HG03139 (cell line): Measurements from ENCODE around the gene LAMA1.
"Not testable (repeated sequence)": the region's sequence is repeated elsewhere in the genome, so short reads cannot be mapped to it uniquely, and the experiment has no call there.

Experiments used
- ATAC-seq: cut with Tn5 transposase; IDR thresholded peaks from one replicate; pipeline ENCODE4 v1.9.1; 2021; ENCODE audit not compliant: unreplicated experiment

The LAMA1 gene

GRCh38 chr18:6949800-6950586 lies 167.6 kb downstream of the LAMA1 start:
- no peak for ATAC-seq

- no peak for ATAC-seq
These were observed 169.1 kb downstream of the LAMA1 start for GRCh38 chr18:6948281-6949055.

- no peak for ATAC-seq
These were observed 170.1 kb downstream of the LAMA1 start for GRCh38 chr18:6947338-6948030.

GRCh38 chr18:6943143-6943542 lies 174.5 kb downstream of the LAMA1 start:
- ATAC-seq, result no peak

- ATAC-seq, result no peak
These were observed 174.9 kb downstream of the LAMA1 start for GRCh38 chr18:6942742-6943141.

GRCh38 chr18:6941996-6942395 lies 175.6 kb downstream of the LAMA1 start:
- ATAC-seq, result no peak

GRCh38 chr18:6940451-6940850 lies 177.1 kb downstream of the LAMA1 start:
- ATAC-seq, result no peak

- ATAC-seq, result no peak
These were observed 177.6 kb downstream of the LAMA1 start for GRCh38 chr18:6939972-6940371.

- not testable (repeated sequence) for ATAC-seq
These were observed 179.2 kb downstream of the LAMA1 start for GRCh38 chr18:6938403-6938802.

- ATAC-seq, result no peak
These were observed 179.6 kb downstream of the LAMA1 start for GRCh38 chr18:6938003-6938402.

- no peak for ATAC-seq
These were observed 182.7 kb downstream of the LAMA1 start for GRCh38 chr18:6934859-6935258.

- ATAC-seq, result no peak
These were observed 188.1 kb downstream of the LAMA1 start for GRCh38 chr18:6929370-6930102.

GRCh38 chr18:6928359-6928758 lies 189.2 kb downstream of the LAMA1 start:
- ATAC-seq, result no peak

GRCh38 chr18:6927153-6927552 lies 190.4 kb downstream of the LAMA1 start:
- ATAC-seq, result no peak

- no peak for ATAC-seq
These were observed 194.4 kb downstream of the LAMA1 start for GRCh38 chr18:6923220-6923619.

- ATAC-seq, result no peak
These were observed 196.0 kb downstream of the LAMA1 start for GRCh38 chr18:6921571-6921970.

GRCh38 chr18:6920099-6920955 lies 197.3 kb downstream of the LAMA1 start:
- no peak for ATAC-seq

GRCh38 chr18:6917072-6917471 lies 200.5 kb downstream of the LAMA1 start:
- no peak for ATAC-seq

GRCh38 chr18:6901286-6901926 lies 216.2 kb downstream of the LAMA1 start:
- no peak for ATAC-seq

- no peak for ATAC-seq
These were observed 225.8 kb downstream of the LAMA1 start for GRCh38 chr18:6891788-6892187.
